Fibroblast of peridontal ligament (primary cell): ENCODE data around the gene CPD.
A peak's percentile ranks its signal among the peaks of the same experiment; 100 is the strongest.
"Not testable (repeated sequence)": the region's sequence is repeated elsewhere in the genome, so short reads cannot be mapped to it uniquely, and the experiment has no call there.

Source experiments
- DNase-seq: peaks from one replicate; pipeline ENCODE4 v3.0.0-alpha.2; 2010; ENCODE audit errors: extremely low read depth

The CPD gene

DNA sequence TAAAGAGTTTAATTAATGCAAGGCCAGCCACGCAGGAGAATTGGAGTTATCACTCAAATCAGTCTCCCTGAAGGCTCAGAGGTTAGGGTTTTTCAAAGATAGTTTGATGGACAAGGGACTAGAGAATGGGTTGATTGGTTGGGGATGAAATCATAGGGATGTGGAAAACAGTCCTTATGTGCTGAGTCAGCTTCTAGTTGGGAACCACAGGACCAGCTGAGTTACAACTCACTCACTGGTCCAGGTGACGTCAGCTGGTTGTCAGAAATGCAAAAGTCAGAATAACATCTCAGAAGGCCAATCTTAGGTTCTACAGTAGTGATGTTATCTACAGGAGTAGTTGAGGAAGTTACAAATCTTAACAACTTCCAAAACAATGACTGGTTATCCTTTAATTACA is 47.6 kb downstream of the CPD start:
- DNase-seq: no peak

DNA sequence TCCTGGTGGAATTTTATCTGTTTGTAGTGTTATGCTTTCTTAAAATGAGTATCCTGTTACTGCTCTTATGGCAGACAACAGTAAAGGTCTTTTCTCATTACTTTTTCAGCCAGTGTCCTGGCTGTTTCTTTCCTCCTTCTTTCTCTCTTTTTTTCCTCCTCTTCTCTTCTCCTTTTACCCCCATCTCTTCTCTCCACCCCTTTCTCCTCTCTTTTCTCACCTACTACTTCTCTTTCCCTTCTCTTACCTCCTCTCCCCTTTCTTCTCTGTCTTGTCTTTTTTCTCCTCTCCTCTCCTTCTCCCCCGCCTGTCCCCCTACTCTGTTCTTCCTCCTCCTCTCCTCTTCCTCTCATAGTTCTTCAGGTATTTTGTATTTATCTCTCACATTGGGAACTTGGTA is 48.9 kb downstream of the CPD start:
- DNase-seq: no peak

DNA sequence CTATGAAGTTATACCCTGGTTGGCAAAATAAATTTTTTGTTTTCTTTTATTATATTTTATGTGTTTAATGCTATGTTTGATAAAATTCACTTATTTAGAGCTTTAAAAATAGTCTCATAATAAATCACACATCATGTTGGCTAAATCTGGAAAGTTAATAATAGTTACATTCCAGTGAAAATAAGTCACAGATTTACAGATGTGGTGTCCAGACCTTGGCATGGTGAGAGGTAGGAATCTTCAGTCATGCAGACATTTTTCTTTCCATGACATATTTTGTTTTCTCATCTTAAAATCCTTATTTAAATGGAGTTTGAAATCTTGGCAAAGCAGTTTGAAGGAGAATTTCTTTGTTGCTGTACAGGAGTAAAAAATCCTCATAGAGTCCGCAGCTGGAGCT is 50.4 kb downstream of the CPD start:
- DNase-seq: peak; percentile 35

DNA sequence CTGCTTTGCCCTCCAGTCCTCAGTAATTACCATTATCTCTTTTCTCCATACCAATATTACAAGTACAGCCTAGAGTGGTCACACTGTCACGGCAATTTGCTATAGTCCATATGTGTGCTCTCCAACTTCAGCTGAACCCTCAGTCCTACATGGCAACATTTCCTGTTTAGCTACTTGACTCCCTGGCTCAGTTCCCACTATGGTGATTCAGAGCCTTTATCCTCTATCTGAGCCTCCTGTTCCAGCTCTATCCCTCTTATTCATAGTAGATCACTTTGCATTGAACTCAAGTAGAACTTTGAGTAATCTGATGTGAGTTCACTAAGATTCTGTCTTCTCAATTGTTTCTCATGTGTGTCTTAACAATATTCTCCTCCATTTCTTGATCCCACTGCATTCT is 54.8 kb downstream of the CPD start:
- peak; percentile 73 for DNase-seq

DNA sequence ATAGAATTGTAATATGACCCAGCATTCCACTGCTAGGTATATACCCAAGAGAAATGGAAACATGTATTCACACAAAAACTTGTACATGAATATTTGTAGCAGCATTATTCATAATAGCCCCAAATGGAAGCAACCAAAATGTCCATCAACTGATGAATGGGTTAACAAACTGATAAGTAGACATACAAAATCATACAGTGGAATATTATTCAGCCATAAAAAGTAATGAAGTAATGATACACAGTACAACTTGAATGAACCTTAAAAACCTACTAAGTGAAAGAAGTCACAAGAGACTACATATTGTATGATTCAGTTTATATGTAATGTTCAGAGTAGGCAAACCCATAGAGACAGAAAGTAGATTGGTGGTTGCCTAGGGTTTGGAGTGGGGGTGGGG is 58.0 kb downstream of the CPD start:
- DNase-seq: no peak

DNA sequence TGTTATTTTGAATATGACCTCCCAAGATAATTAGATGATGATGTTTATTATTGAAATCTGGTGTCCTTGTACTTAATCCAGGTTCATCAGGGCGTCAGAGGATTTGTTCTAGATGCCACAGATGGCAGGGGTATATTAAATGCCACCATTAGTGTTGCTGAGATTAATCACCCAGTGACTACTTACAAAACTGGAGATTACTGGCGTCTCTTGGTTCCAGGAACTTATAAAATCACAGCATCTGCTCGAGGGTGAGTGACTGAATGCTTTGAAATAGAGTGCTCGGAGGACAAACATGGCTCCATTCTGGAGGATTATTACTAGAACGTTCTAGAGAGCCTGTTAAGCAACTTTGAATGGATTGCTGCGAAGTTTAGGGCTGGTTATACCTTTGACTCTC is 65.0 kb downstream of the CPD start:
- DNase-seq: no peak

DNA sequence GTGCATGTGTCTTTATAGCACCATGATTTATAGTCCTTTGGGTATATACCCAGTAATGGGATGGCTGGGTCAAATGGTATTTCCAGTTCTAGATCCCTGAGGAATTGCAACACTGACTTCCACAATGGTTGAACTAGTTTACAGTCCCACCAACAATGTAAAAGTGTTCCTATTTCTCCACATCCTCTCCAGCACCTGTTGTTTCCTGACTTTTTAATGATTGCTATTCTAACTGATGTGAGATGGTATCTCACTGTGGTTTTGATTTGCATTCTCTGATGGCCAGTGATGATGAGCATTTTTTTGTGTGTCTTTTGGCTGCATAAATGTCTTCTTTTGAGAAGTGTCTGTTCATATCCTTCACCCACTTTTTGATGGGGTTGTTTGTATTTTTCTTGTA is 67.9 kb downstream of the CPD start:
- not testable (repeated sequence) for DNase-seq

DNA sequence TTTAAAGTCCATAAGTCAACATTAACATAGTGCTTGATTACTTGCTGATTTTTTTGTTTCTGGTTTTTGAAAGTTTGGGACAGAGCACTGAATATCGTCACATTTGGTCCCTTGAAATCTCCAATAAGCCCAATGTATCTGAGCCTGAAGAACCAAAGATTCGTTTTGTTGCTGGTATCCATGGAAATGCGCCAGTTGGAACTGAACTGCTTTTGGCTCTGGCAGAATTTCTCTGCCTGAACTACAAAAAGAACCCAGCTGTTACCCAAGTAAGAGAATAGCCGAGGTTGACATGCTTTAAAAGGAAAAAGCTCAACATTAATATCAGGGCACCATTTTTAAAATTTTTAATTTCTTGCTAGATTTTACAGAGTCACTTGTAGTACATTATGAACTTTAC is 70.8 kb downstream of the CPD start:
- peak; percentile 67 for DNase-seq

DNA sequence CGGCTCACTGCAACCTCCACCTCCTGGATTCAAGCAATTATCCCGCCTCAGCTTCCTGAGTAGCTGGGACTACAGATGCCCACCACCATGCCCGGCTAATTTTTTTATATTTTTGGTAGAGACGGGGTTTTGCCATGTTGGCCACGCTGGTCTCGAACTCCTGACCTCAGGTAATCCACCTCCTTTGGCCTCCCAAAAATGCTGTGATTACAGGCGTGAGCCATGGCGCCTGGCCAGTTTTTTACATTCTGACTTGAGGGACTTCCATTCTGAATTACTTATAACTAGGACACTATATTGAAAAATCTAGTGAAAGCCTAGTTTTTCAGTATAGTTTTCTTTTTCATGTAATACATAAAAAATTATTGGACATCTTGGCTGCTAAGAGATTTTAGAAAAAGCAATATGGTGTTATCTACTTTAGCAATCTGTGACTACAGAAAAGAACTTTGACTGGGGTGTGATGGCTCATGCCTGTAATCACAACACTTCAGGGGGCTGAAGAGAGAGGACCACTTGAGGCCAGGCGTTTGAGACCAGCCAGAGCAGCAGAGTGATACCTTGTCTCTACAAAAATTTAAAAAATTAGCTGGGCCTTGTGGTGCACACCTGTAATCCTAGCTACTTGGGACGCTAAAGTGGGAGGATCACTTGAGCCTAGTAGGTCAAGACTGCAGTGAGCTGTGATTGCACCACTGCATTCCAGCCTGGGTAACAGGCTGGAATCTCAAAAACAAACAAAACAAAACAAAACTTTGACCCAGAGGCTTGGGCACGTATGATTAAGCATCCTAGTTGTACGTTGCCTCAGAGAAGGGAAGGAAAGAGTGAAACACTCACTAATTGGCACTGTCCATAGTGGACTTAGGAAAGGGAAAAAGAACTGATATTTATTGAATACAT is 71.6 kb downstream of the CPD start:
- DNase-seq: peak; percentile 31

DNA sequence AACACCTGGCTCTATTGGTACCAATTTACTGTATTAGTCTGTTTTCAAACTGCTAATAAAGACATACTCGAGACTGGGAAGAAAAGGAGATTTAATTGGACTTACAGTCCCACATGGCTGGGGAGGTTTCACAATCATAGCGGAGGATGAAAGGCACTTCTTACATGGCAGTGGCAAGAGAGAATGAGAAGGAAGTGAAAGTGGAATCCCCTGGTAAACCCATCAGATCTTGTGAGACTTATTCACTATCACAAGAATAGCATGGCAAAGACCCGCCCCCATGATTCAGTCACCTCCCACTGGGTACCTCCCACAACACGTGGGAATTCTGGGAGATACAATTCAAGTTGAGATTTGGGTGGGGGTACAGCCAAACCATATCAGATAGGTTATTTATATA is 75.9 kb downstream of the CPD start:
- no peak for DNase-seq

DNA sequence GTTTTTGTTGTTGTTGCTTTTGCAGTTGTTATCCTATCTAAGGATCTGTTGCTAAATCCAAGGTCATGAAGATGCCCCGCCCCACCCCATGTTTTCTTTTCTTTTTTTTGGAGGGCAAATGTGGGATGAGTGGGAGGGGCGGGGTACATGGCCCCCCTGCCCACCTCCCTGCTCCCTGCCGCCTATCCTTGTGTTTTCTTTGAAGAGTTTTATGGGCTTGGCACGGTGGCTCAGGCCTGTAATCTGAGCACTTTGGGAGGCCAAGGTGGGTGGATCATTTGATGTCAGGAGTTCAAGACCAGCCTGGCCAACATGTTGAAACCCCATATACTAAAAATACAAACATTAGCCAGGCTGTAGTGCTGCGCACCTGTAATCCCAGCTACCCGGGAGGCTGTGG is 79.6 kb downstream of the CPD start:
- DNase-seq: no peak

DNA sequence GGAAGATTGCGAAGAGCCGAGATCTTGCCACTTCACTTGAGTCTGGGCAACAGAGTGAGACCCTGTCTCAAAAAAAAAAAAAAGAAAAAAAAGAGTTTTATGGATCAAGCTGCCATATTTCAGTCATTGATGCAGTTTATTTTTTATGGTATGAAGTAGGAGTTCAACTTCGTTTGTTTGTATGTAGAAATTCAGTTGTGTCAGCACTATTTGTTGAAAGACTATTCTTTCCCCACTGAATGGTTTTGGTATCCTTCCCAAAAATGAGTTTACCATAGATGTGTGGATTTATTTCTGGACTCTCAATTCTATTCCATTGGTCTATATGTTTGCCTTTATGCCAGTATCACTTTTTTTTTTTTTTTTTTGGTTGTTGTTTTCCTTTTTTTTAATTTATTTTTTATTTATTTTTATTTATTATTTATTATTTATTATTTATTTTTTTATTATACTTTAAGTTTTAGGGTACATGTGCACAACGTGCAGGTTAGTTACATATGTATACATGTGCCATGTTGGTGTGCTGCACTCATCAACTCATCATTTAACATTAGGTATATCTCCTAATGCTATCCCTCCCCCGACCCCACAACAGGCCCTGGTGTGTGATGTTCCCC is 80.2 kb downstream of the CPD start:
- DNase-seq: not testable (repeated sequence)

DNA sequence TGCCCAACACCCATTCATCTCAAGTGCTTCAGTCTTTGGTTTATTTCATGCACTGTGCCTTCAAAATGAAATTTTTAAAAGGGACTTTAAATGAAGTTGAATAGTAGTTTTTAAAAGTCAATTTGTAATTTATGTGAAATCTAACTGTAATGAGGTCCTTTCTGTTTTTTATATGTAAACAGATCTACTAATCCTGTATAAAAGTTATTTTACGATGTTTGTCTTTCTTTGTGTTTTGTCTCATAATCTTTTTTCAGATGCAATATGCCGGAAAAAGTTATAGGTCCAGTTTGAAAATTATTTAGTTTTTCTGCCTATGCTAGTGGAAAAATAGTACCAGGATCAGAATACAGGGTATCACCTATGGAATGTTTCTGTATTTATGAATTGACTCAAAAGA is 89.7 kb downstream of the CPD start:
- no peak for DNase-seq

DNA sequence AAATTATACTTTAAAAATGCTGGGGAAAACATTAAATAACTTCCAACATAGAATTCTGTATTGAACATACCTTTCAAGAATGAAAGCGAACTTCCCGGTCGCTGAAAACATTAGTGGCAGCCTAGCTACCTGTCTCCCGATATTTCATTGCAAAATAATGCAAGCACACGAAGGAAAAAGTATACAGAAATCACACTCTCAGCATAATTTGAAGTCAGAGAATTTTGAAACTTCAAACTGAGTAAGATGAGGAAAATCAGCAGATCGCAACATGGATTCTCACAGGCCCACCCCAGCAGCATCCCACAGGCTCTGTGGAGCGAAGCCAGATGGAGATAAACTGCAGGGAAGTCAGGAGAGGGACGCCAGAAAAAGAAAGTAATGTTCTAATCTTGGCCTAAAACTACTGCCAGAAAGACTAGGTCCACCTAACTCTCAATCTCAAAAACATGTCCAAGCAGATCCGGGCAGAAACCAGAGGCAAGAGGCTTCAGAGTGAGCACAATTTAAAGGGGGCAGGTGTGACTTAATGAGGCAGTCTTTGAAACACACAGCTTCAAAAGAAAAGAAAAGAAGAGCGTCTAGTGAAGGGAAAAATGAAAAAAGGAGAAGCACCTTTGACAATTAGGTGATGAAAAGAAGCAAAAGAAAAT is 93.6 kb downstream of the CPD start:
- peak; percentile 37 for DNase-seq

DNA sequence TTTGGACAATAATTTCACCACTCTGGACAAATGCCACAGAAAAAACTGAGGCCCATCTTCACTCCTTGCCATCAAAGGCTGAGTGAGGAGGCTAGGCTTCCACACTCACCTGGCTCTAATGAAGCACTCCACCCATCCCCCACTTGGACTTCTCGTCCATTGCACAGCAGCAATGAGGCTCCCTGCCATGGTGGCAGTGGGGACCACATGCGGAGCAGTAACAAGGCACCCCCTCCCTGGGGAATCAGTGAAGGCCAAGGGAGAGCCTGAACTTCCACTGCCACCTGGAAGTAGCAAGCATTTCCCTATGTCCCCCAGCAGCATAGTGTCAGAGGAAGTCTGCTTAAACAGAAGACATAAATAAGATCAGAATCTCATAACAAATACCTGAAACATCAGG is 96.5 kb downstream of the CPD start:
- DNase-seq: no peak

DNA sequence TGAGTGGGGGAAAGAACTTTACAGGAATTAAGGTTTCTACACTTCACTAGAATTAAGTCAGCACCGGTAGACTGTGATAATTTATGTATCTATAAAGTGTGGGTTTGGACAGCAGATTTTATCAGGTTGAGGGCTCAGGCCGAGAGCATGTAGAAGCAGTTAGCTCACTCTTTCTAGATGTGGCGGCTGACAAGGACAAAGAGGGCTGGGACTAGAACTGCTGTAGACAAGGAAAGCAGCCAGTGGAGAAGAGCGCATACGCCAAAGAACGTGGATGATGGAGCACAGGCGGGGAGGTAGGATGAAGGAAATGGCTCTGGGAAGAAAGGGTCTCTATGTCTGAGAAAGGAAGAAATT is 98.0 kb downstream of the CPD start:
- no peak for DNase-seq

DNA sequence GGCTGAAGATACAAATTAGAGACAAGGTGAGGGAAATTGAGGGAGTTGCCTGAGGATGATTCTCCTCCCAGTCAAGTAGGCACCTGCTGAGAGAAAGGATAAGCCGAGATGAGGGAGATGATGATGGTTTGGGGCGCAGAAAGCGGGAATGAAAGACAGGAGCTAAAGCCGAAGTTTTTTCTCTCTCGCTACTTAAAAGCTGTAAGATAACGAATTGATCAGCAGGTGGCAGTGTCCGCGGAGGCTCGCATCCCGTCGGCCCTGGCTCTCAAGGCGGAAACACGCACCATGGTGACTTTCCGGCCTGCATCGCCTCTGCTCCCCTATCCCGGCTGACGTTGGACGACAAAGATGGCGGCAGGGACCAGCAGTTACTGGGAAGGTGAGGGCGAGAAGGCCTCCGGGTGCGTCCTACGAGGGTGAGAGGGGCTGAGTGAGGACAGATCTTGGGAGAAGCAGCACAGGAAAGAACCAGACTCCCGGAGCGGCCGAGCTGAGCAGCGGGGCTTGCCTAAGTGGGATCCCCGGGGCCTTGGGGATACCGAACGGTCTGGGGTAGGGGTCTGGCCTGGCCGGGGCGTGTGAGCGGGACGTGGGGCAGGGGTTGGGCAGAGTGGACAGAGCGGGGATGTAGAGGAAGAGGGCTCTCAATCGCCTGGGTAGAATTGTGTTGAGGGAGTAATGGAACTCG is 98.5 kb downstream of the CPD start, which contains the start of gene GOSR1:
Gene GOSR1 (plus strand): TSS at position 326 of the 691 bp plus-strand sequence. CDS start 26 bp downstream, at position 352.
- peak; percentile 96 for DNase-seq

DNA sequence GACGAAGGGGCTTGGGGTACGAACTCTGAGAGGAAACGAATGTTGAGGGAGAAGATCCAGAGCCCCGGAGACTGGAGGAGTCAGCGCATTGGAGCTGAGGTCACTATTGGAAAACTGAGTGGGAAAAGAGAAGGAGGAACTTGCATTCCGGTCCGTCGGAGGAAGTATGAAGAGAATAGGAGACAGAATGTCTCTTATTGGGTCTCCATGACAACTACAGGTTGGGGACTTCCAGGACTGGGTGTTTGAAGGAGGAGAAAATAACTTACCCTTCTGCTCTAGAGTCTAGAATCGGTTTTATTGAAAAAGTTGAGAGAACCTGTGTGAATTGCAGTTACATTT is 99.0 kb downstream of the CPD start:
- peak; percentile 38 for DNase-seq

DNA sequence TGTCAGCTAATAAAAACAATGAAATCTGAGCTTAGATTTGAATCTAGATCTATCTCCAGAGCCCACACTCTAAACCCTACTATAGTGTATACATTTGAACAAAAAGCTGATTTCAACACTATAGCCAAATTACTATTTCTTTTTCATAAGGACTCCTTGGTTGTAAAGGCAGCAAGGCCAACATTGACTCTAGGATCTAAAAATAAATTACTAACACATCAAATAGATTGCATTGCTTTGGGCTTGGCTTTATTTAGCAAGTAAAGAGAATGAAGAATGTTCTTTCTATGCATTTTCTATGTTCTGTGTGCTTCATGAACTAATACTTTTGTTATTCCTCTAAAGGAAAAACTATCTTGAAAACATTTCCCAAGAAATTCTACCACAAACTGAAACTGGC is 103.8 kb downstream of the CPD start:
- DNase-seq: no peak

DNA sequence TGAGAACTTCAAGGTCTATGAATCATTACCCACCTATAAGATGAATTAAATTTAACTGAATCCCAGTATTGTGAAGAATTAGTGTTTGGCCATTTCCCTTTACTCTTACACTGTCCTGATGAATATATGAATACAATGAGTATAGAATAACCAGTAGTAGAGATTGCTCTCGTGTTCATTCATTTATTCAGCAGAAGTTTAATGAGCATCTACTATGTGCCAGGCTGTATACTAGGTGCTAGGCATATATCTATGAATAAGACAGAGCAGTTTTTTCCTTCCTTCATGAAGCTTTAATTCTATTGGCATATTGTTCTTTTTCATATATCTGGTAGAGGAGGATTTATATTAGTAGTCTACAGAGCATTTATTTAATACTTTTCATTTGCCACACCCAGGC is 104.4 kb downstream of the CPD start:
- DNase-seq: no peak

DNA sequence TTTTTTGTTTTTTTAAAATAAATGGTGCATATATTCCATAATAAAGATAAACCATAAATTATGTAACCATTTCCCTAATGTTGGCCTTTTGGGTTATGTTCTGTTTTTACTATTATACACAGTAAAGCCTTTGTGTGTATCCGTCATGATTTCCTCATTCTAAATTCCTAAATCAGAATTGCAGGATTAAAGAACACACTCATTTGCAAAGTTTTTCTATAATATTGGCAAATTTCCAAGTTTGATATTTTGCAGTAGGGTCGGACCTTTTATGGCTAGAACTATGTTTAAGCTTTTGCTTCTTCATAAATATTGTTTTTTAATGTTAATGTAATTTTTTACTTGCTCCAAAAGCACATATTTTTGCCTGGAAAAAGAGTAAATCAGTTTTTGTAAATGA is 115.1 kb downstream of the CPD start:
- no peak for DNase-seq

DNA sequence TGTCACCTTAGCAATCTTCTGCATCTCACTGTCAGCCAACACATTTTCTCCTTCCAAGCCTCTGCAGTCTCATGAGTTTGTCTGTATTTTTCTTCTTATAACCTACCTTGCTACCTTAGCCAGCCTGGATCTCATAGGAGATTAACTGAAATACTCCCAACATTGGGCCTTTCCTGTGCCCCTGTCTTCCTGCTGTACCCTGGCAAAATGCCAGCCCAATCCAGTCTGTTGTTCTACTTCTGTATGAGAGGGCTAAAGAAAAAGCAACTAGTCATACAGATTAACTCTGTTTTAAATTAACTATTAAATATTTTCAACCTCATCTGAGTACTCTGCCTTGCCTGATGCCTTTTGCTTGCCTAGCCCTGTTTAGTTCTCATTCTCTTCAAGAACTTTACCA is 116.9 kb downstream of the CPD start:
- no peak for DNase-seq
